DMS53 treated with DMSO at 0.1 percent for 48 hours (cell line): Measurements from ENCODE around the gene OR2D2.
"Not testable (repeated sequence)": the region's sequence is repeated elsewhere in the genome, so short reads cannot be mapped to it uniquely, and the experiment has no call there.

Experiments used
- DNase-seq: peaks from one replicate; lab custom pipeline; 2025; ENCODE audit not compliant: unreplicated experiment; lab: John Stamatoyannopoulos, UW

OR2D2 gene

DNA sequence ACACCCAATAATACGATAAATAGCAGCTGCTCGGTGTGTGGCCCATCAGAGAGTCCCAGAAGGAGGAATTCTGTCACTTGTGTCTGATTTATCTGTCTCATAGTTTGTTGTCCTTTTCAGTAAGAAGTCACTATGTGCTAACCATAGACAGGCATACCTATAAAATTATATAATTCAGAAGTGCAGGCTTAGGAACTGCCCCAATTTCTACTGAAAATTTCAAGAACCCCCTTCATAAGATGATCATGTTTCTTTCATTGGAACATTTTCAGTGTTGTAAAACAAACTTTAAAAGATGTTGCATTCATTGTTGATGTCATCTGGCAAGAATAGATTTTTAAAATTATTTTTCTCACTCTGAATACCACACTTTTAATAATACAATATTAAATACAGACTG lies at the start of gene OR2D2:
TSS of gene OR2D2 (minus strand) at position 101 of the 400 bp plus-strand sequence. CDS start at position 101, 0 bp downstream.
- DNase-seq: no peak

DNA sequence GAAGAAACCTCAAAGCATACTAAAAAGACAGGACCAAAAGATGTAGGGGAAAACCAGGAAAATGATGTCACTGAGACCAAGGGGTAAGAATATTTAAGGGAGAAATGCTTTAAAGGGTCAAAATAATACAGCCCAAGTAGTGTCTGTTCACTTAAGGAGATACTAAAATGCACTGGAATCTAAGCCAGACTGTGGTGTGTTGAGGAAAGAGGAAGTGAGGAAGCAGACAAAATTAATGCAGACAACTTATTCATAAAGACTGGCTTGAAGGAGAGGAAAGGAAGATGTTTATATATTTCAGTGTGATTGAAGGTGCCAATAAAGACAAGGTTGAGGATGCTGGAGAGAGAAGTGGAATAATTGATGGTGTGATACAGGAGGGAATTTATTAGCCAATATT lies 49.7 kb upstream of the OR2D2 start:
- no peak for DNase-seq

DNA sequence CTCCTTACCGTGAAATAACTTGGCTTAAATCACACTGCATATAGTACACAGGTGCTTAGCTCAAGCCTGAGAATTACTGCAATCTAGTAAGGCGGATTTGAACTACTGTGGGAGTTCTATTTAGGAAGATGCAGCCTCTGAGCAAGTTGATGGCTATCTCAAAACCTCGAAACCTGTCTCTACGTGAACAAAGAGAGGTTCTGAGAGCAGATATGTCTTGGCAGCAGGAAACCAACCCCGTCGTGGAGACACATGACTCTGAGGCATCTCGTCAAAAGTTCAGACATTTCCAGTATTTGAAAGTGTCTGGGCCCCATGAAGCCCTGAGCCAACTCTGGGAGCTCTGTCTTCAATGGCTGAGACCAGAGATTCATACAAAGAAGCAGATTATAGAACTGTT lies 39.8 kb upstream of the OR2D2 start:
- DNase-seq: no peak

DNA sequence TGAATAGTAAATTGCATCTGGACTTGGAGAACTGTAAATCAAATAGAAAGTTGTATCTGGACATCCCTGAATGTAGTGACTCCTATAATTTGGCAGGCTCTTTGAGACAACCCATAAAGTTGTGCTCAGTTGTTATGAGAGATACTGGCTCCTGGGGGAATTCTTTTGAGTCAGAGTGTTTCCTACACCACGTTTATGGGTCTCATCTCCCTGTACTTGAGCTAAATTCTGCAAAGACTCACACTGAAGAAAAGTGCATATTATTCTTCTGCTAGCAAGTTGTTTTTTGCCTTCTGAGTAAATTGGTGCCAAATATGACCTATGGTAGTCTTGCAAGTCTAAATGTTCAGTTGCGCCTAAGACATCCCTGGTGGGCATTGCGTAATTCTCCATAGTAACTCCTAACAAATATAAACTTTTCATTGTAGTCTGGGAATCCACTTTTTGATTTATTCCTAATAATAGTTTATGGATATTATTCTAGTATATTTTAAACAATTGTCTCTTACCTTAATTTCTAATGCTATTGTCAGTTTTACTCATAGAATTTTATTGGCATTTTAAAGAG lies 38.9 kb upstream of the OR2D2 start:
- no peak for DNase-seq

DNA sequence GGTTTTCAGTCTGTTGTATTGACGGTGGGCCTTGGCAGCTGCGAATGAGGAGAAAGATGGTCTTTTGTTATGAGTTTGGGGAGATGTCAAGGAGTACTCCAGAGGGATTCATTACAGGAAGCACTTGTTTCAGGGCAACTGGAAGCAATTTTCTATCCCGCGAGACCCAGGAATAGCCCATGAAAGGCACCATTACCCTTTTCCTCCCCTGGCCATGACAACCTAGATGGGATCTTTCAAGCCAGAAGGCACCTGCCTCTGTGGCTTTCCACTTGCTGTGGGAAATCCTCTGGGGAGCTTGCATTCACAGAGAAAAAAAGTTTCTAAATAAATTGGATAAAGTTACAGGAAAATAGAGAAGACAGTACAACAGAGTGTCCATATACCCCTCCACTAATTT lies 36.6 kb upstream of the OR2D2 start:
- no peak for DNase-seq

DNA sequence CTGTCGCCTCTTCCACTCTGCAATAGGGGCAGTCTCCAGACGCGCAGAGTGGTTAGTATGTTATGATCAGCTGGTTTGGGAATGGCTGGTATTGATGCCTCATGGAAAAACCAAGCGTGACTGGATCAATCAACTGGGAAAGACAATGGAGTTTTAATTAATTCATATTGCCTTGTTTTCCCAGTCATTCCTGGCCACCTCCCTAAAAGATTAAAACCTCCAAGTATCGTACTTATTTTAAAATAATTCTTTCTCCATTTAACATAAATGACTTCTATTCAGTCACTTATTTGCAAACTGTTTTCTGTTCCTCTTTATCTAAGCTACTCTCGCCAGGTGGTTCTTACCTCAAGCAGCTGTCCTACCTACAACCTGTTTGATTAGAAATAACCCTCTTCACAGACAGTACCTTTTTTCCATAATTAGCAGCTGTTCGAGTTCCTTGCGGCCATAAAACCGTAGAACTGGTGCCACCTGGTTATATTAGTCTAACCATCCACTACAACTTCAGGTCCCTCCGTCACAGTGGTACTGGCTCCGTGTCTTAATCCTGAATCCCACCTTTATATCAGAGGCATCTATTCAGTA lies 34.8 kb upstream of the OR2D2 start:
- peak; percentile 57 for DNase-seq

DNA sequence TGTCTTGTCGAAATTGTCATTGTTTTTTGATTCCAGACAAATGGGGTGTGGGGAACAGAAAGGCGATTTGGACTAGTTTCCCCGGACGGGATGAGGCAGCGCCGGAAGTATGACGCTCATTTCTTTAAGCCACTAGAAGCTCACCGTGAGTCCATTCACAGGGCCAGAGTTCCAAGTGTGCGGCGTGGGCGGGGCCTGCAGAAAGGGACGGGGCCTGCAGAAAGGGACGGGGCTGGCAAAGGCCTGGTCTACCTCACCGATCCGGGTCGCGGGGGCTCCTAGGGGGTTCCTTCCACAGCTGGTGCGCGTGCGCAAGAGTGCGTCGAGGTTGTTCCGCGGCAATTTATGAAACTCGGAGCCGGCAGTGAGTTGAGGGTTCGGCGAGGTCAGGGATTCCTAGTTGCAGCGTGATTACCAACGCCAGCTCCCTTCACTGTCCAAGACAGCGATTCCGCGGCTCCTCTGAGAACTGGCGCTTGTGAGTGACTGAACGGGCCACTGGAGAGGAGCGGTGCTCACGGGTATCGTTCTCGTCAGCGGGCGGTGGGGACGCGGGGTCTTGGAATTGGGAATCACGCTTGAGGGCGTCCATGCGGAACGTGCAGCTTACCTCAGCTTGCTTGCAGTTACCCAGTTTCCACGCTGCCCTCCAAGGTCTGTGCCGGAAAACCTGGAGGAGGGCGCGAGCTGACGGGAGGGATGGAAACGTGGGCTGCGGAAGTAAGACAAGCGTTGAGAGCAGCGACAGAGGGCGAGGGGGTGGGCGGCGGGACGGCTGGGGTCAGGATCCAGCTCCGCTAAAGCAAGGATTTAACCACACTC lies 34.1 kb upstream of the OR2D2 start, which contains the start of gene ZNF215:
TSS of gene ZNF215 (plus strand) at position 219 of the 822 bp plus-strand sequence. CDS start 5,847 bp downstream, outside the sequence.
- DNase-seq: peak; percentile 84

GRCh38 chr11:6925636-6926207 lies 33.4 kb upstream of the OR2D2 start:
- peak; percentile 84 for DNase-seq

- no peak for DNase-seq
Measured at GRCh38 chr11:6925007-6925577, 32.8 kb upstream of the OR2D2 start.

GRCh38 chr11:6920702-6921101 lies 28.4 kb upstream of the OR2D2 start, which contains the start of gene OR2D3:
Gene OR2D3 (plus strand): TSS chr11:6921002. CDS start chr11:6921002, 0 bp downstream.
- no peak for DNase-seq

GRCh38 chr11:6919698-6920097 lies 27.4 kb upstream of the OR2D2 start:
- no peak for DNase-seq

DNA sequence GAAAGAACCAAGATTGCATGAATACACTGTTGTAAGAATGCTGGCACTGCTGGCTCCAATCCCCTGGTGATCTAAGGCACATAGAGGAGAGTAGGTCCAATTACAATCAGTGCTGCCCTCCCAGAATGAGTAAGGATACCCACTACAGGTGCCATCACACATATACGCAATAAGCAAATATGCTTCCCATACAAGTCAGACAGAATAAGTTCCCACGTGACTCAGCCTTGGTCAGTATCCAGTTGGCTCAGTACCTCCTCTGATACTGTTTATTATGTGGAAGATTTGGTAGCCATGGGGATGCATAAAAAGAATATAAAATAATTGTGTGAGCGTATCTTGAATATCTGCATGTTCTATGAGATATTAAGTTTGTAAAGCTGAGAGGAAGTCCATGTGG lies 19.6 kb upstream of the OR2D2 start:
- no peak for DNase-seq

DNA sequence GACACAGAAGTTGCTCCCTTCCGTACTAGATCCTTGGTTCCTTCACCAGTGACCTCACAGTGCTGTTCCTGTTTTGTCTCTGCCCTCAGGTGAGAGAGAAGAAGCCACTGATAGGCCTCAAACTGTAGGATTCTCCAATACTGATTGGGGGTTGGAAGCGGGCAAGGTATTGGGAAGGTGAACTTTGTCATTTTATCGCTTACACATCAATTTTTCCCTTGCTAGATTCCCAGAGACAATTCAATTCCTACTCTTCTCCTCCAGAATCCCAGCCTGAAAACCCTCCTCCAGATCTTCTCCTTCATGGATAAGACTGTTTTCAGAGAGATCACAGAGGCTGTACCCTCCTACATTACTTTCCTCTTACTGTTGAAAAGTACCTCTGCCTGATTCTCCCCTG lies 19.1 kb upstream of the OR2D2 start:
- DNase-seq: no peak

GRCh38 chr11:6904804-6905203 lies 12.5 kb upstream of the OR2D2 start:
- not testable (repeated sequence) for DNase-seq

- no peak for DNase-seq
Measured at GRCh38 chr11:6900327-6900999, 8.2 kb upstream of the OR2D2 start.

DNA sequence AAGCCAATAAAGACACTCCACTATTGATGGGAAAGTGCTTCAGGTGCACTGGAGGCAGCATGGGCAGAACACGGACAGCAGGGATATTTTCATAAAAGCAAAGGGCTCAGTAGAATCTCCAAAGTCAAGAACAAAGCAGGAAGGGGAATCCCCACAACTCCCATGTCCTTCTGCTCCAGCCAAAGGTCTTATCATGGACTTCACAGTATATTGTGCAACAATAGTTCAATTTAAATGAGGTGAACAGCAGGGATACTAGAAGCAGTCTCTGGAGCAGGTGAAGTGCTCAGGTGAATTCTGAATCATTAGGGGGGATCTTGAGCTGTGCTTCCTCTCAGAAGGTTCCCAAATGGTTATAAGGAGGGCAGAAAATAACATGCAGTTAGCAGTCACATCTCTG lies 6.6 kb upstream of the OR2D2 start:
- no peak for DNase-seq

- no peak for DNase-seq
Measured at GRCh38 chr11:6895010-6895409, 2.7 kb upstream of the OR2D2 start.

GRCh38 chr11:6894097-6894496 lies 1.8 kb upstream of the OR2D2 start:
- no peak for DNase-seq

GRCh38 chr11:6889835-6890234 lies 2.5 kb downstream of the OR2D2 start:
- no peak for DNase-seq

GRCh38 chr11:6888830-6889229 lies 3.5 kb downstream of the OR2D2 start:
- DNase-seq: no peak

DNA sequence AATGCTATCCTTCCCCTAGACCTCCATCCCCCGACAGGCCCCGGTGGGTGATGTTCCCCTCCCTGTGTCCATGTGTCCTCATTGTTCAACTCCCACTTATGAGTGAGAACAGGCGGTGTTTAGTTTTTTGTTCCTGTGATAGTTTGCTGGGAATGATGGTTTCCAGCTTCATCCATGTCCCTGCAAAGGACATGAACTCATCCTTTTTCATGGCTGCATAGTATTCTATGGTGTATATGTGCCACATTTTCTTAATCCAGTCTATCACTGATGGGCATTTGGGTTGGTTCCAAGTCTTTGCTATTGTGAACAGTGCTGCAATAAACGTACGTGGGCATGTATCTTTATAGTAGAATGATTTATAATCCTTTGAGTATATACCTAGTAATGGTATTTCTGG lies 4.6 kb downstream of the OR2D2 start:
- not testable (repeated sequence) for DNase-seq
